Glutamatergic neuron (in vitro differentiated cells): ENCODE results near the gene APBA3. TPM values are rescaled to one million over a fixed set of nuclear protein-coding genes. Genes with fewer than 3 reads are reported as not detected.

Source experiments
- DNase-seq: peaks from one replicate; pipeline ENCODE4 v3.0.0; 2022
- H3K27ac Mint-ChIP-seq: one replicate; pipeline ENCODE4 v1.8.0; 2020; ENCODE audit warnings: mild to moderate bottlenecking, mixed read lengths, inconsistent platforms; ENCODE audit not compliant: unreplicated experiment
- H3K27me3 Mint-ChIP-seq: one replicate; pipeline ENCODE4 v1.8.0; 2020; ENCODE audit warnings: mild to moderate bottlenecking, moderate library complexity, mixed read lengths, inconsistent platforms; ENCODE audit not compliant: unreplicated experiment
- H3K36me3 Mint-ChIP-seq: one replicate; pipeline ENCODE4 v1.8.0; 2020; ENCODE audit warnings: mild to moderate bottlenecking, mixed read lengths, inconsistent platforms; ENCODE audit not compliant: unreplicated experiment
- H3K4me1 Mint-ChIP-seq: one replicate; pipeline ENCODE4 v1.8.0; 2020; ENCODE audit warnings: mild to moderate bottlenecking, low read depth, mixed read lengths, inconsistent platforms; ENCODE audit not compliant: unreplicated experiment
- H3K4me3 Mint-ChIP-seq: one replicate; pipeline ENCODE4 v1.8.0; 2020; ENCODE audit warnings: mild to moderate bottlenecking, mixed read lengths, inconsistent platforms; ENCODE audit not compliant: unreplicated experiment
- H3K9me3 Mint-ChIP-seq: one replicate; pipeline ENCODE4 v1.8.0; 2020; ENCODE audit warnings: mild to moderate bottlenecking, moderate library complexity, mixed read lengths, inconsistent platforms; ENCODE audit not compliant: unreplicated experiment
- CTCF ChIP-seq: fragments of 200-600 bp; sonication (generic); IDR thresholded peaks from one replicate; pipeline ENCODE4 v1.5.0; 2021; ENCODE audit not compliant: partially characterized antibody, unreplicated experiment
- total RNA-seq: library from RNA; stranded (reverse); fragmentation: NEBNext Ultra II Directional; extraction: Animal tissue kit (Norgen Biotek cat#: 25700); gene quantifications from one replicate; pipeline ENCODE4 v1.2.1, GENCODE V29; 2021; ENCODE audit not compliant: unreplicated experiment

The APBA3 gene
- total RNA-seq, 1 donor from 2014 or later = 23.3 TPM

- TF ChIP-seq CTCF = no peak
- Mint-ChIP-seq H3K27ac (no peak overlapping the region), H3K4me3 (no peak overlapping the region), H3K36me3 (no peaks in the 10 kb centered on the region), H3K9me3 (peaks cover 4% of the 10 kb centered on the region), H3K4me1 (no peaks in the 10 kb centered on the region), H3K27me3 (no peaks in the 10 kb centered on the region)
- no peak for DNase-seq
Observed at GRCh38 chr19:3710265-3710812, 51.2 kb downstream of the APBA3 start.

GRCh38 chr19:3708207-3708931, 53.1 kb downstream of the APBA3 start, which contains the start of gene TJP3:
TJP3 (plus strand) TSS chr19:3708384; CDS start chr19:3728433, 20,049 bp downstream.
- no peak for TF ChIP-seq CTCF
- no peak within 1 kb of the TSS for H3K4me3 Mint-ChIP-seq
- H3K4me1 Mint-ChIP-seq = no peaks in the 10 kb centered on the region
- H3K27ac Mint-ChIP-seq = no peak within 1 kb of the TSS
- H3K9me3 Mint-ChIP-seq = peaks cover 4% of the 10 kb centered on the region
- H3K36me3 Mint-ChIP-seq = no peaks in the 10 kb centered on the region
- DNase-seq = no peak
- no peaks in the 10 kb centered on the region for H3K27me3 Mint-ChIP-seq

GRCh38 chr19:3707868-3708206, 53.7 kb downstream of the APBA3 start:
- H3K27ac Mint-ChIP-seq = no peak overlapping the region
- no peaks in the 10 kb centered on the region for H3K36me3 Mint-ChIP-seq
- no peak overlapping the region for H3K4me3 Mint-ChIP-seq
- H3K27me3 Mint-ChIP-seq = no peaks in the 10 kb centered on the region
- TF ChIP-seq CTCF = no peak
- peaks cover 4% of the 10 kb centered on the region for H3K9me3 Mint-ChIP-seq
- DNase-seq = no peak
- H3K4me1 Mint-ChIP-seq = no peaks in the 10 kb centered on the region

- DNase-seq = no peak
- Mint-ChIP-seq H3K36me3 (no peaks in the 10 kb centered on the region), H3K4me1 (peaks cover 5% of the 10 kb centered on the region), H3K27ac (no peak overlapping the region), H3K9me3 (peaks cover 7% of the 10 kb centered on the region), H3K4me3 (no peak overlapping the region), H3K27me3 (no peaks in the 10 kb centered on the region)
- no peak for TF ChIP-seq CTCF
Observed at GRCh38 chr19:3701200-3701599, 60.3 kb downstream of the APBA3 start.

Other genes starting within 250 kb of the APBA3 start
- gene TEKTIP1, start 222.5 kb downstream of the APBA3 start, total RNA-seq = 2.5 TPM
- 134 TPM for gene MFSD12, start 204.1 kb downstream of the APBA3 start, total RNA-seq
- 55.3 TPM for gene HMG20B, start 188.7 kb downstream of the APBA3 start, total RNA-seq
- gene GIPC3, start 176.2 kb downstream of the APBA3 start, total RNA-seq = 0.20 TPM
- not detected for gene TBXA2R, start 154.8 kb downstream of the APBA3 start, total RNA-seq
- 29.7 TPM for gene CACTIN, start 134.9 kb downstream of the APBA3 start, total RNA-seq
- 169 TPM for gene PIP5K1C, start 61.2 kb downstream of the APBA3 start, total RNA-seq
- gene TJP3, start 53.3 kb downstream of the APBA3 start, total RNA-seq = 3.1 TPM
- gene MRPL54, start 990 bp upstream of the APBA3 start, total RNA-seq = 33.0 TPM
- gene RAX2, start 10.5 kb upstream of the APBA3 start, total RNA-seq = not detected
- gene MATK, start 24.7 kb upstream of the APBA3 start, total RNA-seq = not detected
- 8.9 TPM for gene ZFR2, start 107.3 kb upstream of the APBA3 start, total RNA-seq
- gene ATCAY, start 119.0 kb upstream of the APBA3 start, total RNA-seq = 182 TPM
- gene NMRK2, start 171.4 kb upstream of the APBA3 start, total RNA-seq = 4.0 TPM
- 221 TPM for gene DAPK3, start 209.4 kb upstream of the APBA3 start, total RNA-seq
- gene EEF2, start 223.8 kb upstream of the APBA3 start, total RNA-seq = 2,255 TPM
- 95.8 TPM for gene PIAS4, start 246.0 kb upstream of the APBA3 start, total RNA-seq